ENCODE results near the gene ITGB4.

ITGB4 gene

DNA sequence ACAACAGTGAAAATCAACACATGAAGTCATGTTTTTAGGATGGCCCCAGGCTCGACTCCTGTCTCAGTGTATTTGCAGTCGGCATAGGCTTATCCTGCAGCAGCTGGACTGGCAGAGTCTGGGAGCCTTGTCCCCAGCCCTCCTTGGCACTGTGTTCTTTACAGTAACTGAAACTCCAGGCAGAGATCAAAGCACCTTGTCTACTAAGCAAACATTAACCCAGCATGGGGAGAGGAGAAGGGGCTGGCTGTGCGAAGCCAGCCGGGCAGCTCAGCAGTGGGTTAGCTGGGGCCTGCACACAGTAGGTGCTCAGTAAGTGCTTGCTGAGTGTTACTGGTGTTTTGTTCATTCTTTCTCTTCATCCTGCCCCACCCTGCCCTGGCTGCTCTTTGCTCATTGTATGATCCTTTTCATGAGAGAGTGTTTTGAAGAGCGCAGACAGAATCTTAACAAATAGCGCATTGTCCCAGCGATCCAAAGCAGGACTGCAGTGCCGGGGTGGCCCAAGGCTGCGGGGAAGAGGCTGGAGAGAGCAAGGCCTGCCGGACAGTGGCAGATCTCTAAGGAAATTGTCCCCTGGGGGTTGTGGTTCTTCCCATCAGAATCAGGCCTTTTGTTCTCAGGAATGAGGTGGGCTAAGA, 23.5 kb upstream of the ITGB4 start:
- DNase-seq = no peak

DNA sequence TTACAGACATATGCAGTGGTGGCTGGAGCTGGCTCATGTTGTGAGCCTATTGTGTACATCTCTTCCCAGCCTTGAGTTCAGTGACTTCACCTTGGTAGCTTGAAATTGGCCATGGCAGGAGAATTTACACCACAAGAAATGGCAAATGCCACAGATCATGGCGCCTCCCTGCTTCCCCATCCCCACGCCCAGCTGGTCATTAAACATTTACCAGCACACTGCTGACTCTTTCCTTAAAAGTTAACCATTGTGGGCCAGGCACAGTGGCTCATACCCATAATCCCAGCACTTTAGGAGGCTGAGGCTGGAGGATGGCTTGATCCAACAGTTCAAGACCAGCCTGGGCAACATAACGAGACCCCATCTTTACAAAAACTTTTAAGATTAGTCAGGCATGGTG, 22.6 kb upstream of the ITGB4 start:
- no peak for DNase-seq

DNA sequence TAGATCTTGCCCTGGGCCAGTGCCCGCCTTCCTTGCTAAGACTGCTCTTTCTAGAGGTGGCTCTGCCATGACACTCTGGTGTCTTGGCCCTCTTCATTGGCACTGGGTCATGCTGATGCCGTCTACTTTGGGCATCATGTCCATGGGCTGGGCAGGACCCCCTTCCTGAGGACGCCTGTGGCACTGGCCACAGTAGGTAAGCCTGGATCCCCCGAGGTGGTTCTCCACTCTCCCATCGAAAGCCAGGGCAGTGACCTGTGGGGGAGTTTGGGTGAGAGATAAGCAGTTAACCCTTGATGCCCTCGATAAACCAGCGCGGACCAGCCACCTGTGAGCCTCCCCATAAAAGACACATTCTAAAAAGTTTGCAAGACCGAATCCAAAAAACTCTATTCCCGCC, 20.0 kb upstream of the ITGB4 start:
- no peak for DNase-seq

DNA sequence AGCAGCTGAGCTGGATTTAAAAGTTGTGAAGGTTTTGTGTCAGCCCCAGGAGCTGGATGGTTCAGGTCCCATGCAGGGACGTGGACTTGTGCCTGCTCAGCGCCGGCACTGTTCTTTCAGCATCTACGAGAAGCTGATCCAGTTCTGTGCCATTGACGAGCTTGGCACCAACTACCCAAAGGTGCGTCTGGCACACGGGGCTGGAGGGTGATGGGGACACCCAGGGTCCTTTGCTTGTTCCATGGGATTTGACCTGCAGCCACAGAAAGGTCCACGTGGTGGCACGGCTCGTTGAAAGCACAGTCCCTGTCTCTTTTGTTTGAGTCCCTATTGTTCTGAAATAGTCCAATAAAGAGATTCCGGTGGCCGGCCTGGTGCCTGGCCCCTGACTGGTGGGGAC, 18.1 kb upstream of the ITGB4 start:
- no peak for DNase-seq

DNA sequence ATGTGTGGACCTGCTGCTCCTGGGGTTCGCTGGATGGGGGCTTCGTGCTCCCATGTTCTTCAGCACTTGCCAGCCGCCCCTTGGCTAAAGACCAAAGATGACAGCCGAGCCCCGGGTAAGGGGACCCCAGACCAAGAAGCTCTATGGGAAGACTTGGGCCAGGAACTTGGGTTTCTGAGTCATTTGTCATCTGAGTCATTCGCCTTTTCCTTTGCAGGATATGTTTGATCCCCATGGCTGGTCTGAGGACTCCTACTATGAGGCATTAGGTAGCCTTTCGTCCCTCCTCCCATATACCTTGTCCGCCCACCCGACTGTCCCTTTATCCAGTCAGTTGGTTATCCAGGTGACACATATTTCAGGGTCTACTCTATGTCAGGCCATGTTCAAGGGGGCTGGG, 17.7 kb upstream of the ITGB4 start:
- DNase-seq = no peak

GRCh38 chr17:75704963-75705875, 16.0 kb upstream of the ITGB4 start:
- no peak for DNase-seq

GRCh38 chr17:75706042-75706728, 15.1 kb upstream of the ITGB4 start:
- DNase-seq = no peak

DNA sequence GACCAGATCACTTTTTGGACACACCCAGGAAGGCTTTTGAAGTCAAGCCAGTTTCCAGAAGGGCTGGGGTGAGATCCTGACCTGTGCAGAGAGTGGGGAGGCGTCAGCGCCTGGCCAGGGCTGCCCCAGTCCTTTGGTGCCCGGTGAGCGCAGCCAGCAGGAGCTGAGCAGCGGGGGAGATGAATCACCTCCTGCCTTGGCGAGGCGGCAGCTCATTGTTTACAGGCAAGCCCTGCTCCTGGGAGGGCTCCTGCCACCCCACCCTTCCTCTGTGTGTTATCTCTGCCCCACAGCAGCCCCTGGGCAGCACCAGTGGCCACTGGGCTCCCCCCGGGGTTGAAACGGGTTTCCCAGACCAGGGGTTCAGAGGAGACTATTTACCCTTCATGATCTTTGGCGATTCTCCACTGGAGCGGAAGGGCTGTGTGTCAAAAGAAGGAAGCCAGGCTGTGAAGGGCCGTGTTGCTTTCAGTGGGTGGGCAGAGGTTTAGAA, 14.1 kb upstream of the ITGB4 start:
- DNase-seq = no peak

DNA sequence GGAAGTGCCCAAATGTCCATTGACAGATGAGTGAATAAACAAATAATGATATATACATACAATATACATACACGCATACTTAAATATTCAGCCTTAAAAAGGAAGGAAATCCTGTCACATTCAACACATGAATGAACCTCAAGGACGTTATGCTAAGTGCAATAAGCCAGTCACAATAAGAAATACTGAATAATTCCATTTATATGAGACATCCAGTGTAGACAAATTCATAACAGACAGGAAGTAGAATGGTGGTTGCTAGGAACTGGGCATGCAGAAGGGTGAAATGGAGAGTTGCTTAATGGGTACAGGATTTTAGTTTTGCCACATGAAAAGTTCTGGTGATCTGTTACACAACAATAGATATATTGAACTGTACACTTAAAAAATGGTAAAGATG, 8.8 kb upstream of the ITGB4 start:
- DNase-seq = no peak

GRCh38 chr17:75719732-75720131, 1.5 kb upstream of the ITGB4 start:
- no peak for DNase-seq

DNA sequence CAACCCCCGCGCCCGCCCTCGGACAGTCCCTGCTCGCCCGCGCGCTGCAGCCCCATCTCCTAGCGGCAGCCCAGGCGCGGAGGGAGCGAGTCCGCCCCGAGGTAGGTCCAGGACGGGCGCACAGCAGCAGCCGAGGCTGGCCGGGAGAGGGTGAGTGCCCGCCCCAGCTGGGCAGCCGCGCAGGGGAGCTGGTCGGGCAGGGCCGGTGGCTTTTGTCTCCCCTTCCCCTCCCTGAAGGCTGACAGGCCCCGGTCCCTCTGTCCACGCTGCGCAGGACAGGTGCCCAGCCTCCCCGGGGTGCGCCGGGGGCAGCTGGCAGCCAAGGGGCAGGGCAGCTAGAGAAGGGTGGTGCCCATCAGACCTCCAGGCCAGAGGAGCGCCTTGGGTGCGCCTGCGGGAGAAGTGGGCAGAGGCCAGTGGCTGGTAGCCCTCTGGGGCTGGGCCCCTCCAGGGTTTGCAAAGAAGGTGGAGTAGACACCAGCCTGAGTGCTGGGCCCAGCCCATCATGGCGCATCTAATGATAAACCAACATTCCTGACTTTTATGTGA, 278 bp downstream of the ITGB4 start:
- peak; percentile 52 for DNase-seq

GRCh38 chr17:75722076-75722475, 817 bp downstream of the ITGB4 start:
- no peak for DNase-seq

- no peak for DNase-seq
Observed at GRCh38 chr17:75722542-75723095, 1.4 kb downstream of the ITGB4 start.

- no peak for DNase-seq
Observed at GRCh38 chr17:75723171-75723930, 2.1 kb downstream of the ITGB4 start.

DNA sequence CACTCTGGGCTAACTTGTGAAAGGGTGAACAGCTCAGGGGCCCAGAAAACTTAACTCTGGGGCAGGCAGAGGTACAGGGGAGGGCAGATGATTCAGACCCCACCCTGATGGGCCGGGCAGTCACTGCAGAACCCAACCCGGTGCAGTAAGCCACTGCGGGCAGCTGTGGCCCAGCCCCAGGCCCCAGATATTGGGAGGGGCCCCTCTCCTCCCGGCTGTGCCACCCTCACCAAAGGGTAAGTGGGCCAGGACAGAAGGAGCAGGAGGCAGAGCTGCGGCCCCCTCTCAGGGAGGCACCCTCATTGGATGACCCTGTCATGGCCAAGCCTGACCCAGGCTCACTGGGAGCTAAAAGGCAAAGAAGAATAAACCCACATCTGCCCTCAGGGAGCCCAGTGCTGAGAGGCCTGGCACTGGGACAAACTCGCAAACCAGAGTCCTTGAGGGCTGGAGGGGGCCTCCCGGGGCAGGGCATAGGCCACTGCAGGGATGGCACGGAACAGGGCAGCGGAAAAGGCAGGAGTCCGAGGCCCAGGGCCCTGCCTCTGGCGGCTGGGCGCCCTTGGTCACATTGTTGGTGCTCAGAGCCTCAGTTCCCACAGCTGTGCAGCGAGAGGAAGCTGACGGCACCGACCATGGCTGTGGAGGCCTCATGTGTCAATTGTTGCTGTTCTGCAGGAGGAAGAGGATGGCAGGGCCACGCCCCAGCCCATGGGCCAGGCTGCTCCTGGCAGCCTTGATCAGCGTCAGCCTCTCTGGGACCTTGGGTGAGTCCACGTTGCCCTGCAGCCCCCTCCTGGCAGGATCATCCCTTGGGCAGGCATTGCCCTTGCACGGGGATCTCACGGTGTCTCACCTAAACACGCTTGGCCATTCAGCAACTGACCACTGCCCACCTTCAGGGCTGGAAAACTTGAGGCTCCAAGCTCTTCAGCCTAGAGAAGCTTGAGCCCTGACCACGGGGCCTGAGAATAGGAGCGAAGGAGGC, 3.1 kb downstream of the ITGB4 start:
- DNase-seq = no peak

GRCh38 chr17:75725504-75725903, 4.2 kb downstream of the ITGB4 start:
- DNase-seq = no peak

- DNase-seq = no peak
Observed at GRCh38 chr17:75727391-75727790, 6.1 kb downstream of the ITGB4 start.

DNA sequence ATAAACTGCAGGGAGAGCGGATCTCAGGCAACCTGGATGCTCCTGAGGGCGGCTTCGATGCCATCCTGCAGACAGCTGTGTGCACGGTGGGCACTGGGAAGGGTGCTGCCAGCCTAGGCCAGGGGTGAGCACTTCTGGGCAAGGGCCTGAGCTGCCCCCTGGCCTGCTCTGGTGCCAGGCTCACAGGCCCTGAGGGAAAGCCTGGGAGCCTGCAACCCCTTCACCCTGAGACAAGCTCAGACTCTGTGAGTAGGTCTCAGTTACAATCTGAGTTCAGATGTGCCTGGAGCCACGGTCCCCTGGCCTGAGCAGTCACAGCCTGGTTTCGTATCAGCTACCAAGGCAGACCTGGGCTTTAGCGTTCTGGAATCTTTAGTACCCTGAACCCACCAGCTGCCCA, 8.1 kb downstream of the ITGB4 start:
- no peak for DNase-seq

DNA sequence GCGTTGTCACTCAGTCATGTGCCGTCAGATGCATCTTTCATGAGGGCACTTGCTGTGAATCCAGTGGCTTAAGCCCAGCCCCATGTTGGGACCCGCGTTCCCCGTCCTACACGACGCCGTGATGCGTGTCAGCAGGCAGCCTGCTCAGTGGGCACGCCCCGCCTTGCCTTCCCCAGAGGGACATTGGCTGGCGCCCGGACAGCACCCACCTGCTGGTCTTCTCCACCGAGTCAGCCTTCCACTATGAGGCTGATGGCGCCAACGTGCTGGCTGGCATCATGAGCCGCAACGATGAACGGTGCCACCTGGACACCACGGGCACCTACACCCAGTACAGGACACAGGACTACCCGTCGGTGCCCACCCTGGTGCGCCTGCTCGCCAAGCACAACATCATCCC, 8.8 kb downstream of the ITGB4 start:
- DNase-seq = no peak

- no peak for DNase-seq
Observed at GRCh38 chr17:75731086-75731715, 9.9 kb downstream of the ITGB4 start.

Measured in right kidney (tissue), 1 donor.